GM23248 (cell line): ENCODE results near the gene KCNE1.

Experiments used
- EZH2 ChIP-seq: fragments of 200-600 bp; sonication (generic); IDR thresholded peaks from 2 replicates; pipeline ENCODE4 v1.6.1; 2018; ENCODE audit warnings: antibody characterized with exemption, mild to moderate bottlenecking; ENCODE audit not compliant: insufficient read depth, poor library complexity, severe bottlenecking
- EZH2phosphoT487 ChIP-seq: fragments of 200-600 bp; sonication (generic); IDR thresholded peaks from 2 replicates; pipeline ENCODE4 v1.6.1; 2018; ENCODE audit warnings: antibody characterized with exemption, moderate library complexity, mild to moderate bottlenecking, low read depth; ENCODE audit not compliant: insufficient read depth

- TF ChIP-seq EZH2 (no peak), EZH2phosphoT487 (no peak)
Observed at GRCh38 chr21:34522284-34522683, 10.3 kb upstream of the KCNE1 start.
